ENCODE data around the gene RBM10. TPM values are rescaled to one million over a fixed set of nuclear protein-coding genes. Genes with fewer than 3 reads are reported as not detected.

Gene RBM10
- total RNA-seq, 1 donor from 2014 or later = 34.5 TPM

- Histone ChIP-seq H3K4me3 (ENCODE audit: low read depth, low read length) (no peak overlapping the region), H3K27me3 (ENCODE audit: control insufficient read depth, insufficient read depth, low read length) (no peaks in the 10 kb centered on the region), H3K36me3 (ENCODE audit: control insufficient read depth, insufficient read depth, low read length) (no peaks in the 10 kb centered on the region)
- TF ChIP-seq CTCF (IDR thresholded peaks at IDR 0.05; ENCODE audit: insufficient read depth, low read length, poor library complexity, severe bottlenecking) = no peak
- DNase-seq (ENCODE audit: low read depth) = no peak
Observed at GRCh38 chrX:47148946-47149345, 3.9 kb downstream of the RBM10 start.

GRCh38 chrX:47151435-47151834 lies 6.4 kb downstream of the RBM10 start:
- no peaks in the 10 kb centered on the region for H3K27me3 ChIP-seq (ENCODE audit: control insufficient read depth, insufficient read depth, low read length)
- TF ChIP-seq CTCF (IDR thresholded peaks at IDR 0.05; ENCODE audit: insufficient read depth, low read length, poor library complexity, severe bottlenecking) = no peak
- DNase-seq (ENCODE audit: low read depth) = no peak
- no peak overlapping the region for H3K4me3 ChIP-seq (ENCODE audit: low read depth, low read length)
- H3K36me3 ChIP-seq (ENCODE audit: control insufficient read depth, insufficient read depth, low read length) = no peaks in the 10 kb centered on the region

DNA sequence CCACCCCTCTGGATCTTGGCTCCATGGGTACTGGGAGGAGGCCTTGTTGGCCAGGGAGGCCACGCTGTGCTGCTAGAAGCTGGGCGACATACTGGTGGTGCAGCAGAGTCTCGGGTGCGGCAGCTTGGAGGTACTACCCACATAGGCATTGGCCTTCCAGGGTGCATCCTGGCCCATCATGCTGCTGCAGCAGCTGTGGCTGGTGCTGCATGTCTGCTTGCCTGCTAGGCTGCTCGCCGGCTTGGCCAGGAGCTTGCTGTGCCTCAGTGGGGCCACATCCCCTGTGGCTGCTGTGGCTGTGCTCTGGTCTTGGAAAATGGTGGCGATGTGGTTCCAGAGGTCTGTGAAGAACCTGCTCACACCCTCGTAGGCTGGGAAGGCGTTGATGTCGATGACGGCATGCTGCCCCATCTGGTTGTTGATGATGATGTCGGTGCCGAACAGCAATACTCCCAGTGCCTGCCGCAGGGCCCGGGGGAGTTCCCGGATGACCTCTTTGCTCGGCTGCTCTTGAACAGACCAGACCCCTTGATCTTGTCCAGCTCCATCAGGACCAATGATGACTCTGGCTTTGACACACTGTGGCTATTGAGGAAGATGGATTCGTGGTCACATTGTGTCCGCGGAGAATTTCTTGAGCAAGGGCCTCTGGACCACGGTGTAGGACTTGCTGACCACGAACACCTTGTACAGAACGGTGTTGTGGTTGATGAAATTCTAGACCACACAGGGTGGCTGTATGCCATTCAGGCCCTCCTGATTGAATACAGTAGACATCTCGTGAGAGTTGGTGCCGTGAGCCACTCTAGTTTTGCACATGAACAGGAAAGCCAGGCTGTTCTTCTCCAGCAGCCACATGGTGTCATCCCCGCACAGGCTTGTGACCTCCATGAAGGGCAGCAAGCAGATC lies 11.8 kb downstream of the RBM10 start:
- Histone ChIP-seq H3K36me3 (ENCODE audit: control insufficient read depth, insufficient read depth, low read length) (no peaks in the 10 kb centered on the region), H3K4me3 (ENCODE audit: low read depth, low read length) (no peak overlapping the region), H3K27me3 (ENCODE audit: control insufficient read depth, insufficient read depth, low read length) (no peaks in the 10 kb centered on the region)
- TF ChIP-seq CTCF (IDR thresholded peaks at IDR 0.05; ENCODE audit: insufficient read depth, low read length, poor library complexity, severe bottlenecking) = no peak
- no peak for DNase-seq (ENCODE audit: low read depth)

DNA sequence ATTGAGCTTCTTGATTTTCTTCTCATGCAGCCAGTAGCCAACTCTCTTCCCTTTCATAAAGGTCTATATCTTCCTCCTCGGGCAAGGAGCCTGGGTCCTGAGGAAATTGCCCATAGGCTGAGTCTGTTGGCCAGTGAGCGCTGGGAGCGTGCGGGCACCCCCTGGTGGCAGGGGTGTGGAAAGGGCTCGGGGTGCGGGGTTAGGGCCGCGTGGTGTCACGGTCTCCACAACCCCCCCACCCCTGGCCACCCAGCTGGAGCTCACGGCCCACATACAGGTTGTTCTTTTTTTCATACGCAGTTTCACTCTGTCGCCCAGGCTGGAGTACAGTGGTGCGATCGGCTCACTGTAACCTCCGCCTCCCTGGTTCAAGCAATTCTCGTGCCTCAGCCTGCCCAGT lies 13.1 kb downstream of the RBM10 start:
- no peak for DNase-seq (ENCODE audit: low read depth)
- no peaks in the 10 kb centered on the region for H3K36me3 ChIP-seq (ENCODE audit: control insufficient read depth, insufficient read depth, low read length)

DNA sequence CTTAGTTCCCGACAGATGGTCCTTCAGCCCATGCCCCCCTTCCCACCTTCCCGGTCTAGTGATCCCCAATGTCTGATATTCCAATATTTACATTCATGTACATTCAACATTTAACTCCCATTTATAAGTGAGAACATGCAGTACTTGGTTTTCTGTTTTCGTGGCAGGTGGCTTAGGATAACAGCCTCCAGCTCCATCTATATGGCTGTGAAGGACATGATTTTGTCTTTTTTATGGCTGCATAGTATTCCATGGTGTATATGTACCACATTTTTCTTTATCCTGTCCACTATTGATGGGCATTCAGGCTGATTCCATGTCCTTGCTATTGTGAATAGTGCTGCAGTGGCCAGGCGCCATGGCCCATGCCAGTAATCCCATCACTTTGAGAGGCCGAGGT lies 13.8 kb downstream of the RBM10 start:
- no peak for TF ChIP-seq CTCF (IDR thresholded peaks at IDR 0.05; ENCODE audit: insufficient read depth, low read length, poor library complexity, severe bottlenecking)
- no peak for DNase-seq (ENCODE audit: low read depth)
- Histone ChIP-seq H3K36me3 (ENCODE audit: control insufficient read depth, insufficient read depth, low read length) (no peaks in the 10 kb centered on the region), H3K27me3 (ENCODE audit: control insufficient read depth, insufficient read depth, low read length) (no peaks in the 10 kb centered on the region), H3K4me3 (ENCODE audit: low read depth, low read length) (no peak overlapping the region)

More for the DNA sequence above, 13.1 kb downstream of the RBM10 start:
- Histone ChIP-seq H3K27me3 (ENCODE audit: control insufficient read depth, insufficient read depth, low read length) (no peaks in the 10 kb centered on the region), H3K4me3 (ENCODE audit: low read depth, low read length) (no peak overlapping the region)
- TF ChIP-seq CTCF (IDR thresholded peaks at IDR 0.05; ENCODE audit: insufficient read depth, low read length, poor library complexity, severe bottlenecking) = peak; percentile 2

DNA sequence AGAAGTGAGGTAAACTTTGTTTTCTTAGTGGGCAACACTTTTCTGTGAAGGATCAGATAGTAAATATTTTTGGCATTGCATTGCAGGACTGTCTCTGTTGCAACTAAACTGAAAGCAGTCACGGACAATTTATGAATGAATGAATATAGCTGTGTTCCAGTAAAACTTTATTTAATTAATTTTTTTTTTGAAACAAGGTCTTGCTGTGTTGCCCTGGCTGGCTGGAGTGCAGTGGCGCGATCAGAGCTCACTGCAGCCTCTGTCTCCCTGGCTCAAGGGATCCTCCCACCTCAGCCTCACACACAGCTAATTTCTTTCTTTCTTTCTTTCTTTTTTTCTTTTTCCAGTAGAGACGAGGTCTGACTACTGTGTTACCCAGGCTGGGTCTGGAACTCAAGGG lies 15.8 kb downstream of the RBM10 start:
- DNase-seq (ENCODE audit: low read depth) = no peak
- no peak for TF ChIP-seq CTCF (IDR thresholded peaks at IDR 0.05; ENCODE audit: insufficient read depth, low read length, poor library complexity, severe bottlenecking)
- H3K4me3 ChIP-seq (ENCODE audit: low read depth, low read length) = no peak overlapping the region
- no peaks in the 10 kb centered on the region for H3K36me3 ChIP-seq (ENCODE audit: control insufficient read depth, insufficient read depth, low read length)
- H3K27me3 ChIP-seq (ENCODE audit: control insufficient read depth, insufficient read depth, low read length) = no peaks in the 10 kb centered on the region
